C4-2B (cell line): Measurements from ENCODE around the gene JARID2.

Experiments used
- ZFX ChIP-seq: fragments of 450-650 bp; IDR thresholded peaks from 2 replicates; pipeline ENCODE4 v1.6.1; 2017
- TF ChIP-seq, protein P1 (sequence below): fragments of 450-650 bp; conservative IDR thresholded peaks from 2 replicates; pipeline ENCODE4 v1.5.1; 2017; ENCODE audit warnings: mild to moderate bottlenecking

DNA sequence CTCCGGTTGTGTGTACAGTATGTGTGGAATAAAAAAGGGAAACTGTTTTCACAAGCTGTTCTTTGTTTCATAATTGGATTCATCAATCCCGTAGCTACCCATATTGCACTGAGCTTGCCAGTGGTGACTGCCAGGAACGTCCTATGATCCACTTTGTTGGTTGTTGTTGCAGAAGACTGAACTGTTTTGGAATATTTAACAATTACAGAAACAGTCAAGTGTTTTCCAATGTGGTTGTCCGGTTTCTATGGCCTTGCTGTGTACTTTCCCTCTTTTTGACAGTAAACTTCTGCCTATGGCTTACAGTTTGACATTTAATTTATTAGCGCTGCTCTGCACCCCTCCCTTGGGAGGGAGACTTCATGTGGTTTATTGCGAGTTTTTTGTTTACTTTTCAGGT, 275.7 kb downstream of the JARID2 start:
- TF ChIP-seq, protein P1, sequence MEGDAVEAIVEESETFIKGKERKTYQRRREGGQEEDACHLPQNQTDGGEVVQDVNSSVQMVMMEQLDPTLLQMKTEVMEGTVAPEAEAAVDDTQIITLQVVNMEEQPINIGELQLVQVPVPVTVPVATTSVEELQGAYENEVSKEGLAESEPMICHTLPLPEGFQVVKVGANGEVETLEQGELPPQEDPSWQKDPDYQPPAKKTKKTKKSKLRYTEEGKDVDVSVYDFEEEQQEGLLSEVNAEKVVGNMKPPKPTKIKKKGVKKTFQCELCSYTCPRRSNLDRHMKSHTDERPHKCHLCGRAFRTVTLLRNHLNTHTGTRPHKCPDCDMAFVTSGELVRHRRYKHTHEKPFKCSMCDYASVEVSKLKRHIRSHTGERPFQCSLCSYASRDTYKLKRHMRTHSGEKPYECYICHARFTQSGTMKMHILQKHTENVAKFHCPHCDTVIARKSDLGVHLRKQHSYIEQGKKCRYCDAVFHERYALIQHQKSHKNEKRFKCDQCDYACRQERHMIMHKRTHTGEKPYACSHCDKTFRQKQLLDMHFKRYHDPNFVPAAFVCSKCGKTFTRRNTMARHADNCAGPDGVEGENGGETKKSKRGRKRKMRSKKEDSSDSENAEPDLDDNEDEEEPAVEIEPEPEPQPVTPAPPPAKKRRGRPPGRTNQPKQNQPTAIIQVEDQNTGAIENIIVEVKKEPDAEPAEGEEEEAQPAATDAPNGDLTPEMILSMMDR: no peak
- TF ChIP-seq ZFX: no peak
